ENCODE data around the gene RPL34. TPM values are rescaled to one million over a fixed set of nuclear protein-coding genes. Genes with fewer than 3 reads are reported as not detected.
A peak's percentile ranks its signal among the peaks of the same experiment; 100 is the strongest.

The RPL34 gene
- total and polyA plus RNA-seq, 3 donors from 2014 or later: 237 to 950 (median 435) TPM

DNA sequence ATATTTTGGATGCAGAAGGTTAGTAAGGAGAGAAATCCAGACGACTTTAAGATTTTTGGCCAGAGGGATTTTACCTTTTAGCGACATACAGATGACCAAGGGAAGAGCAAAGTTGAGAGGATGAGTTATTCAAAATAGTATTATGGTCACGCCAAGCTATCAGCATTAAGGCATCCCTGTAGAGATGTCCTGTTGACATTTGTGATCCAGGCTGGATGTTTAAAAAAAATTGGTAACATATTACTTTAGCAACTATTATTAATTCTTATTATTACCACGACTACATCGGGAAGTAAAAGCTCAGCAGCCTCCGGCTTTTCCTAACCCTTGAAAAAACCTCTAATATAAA lies 29.5 kb downstream of the RPL34 start:
- no peaks in the 10 kb centered on the region for H3K9me3 ChIP-seq
- H3K27me3 ChIP-seq: no peaks in the 10 kb centered on the region
- intact Hi-C loops (cut with DNase I; ENCODE audit: low total_unique reads): no loop called here
- no peak for TF ChIP-seq POLR2A (IDR thresholded peaks at IDR 0.05)
- TF ChIP-seq, protein P1, sequence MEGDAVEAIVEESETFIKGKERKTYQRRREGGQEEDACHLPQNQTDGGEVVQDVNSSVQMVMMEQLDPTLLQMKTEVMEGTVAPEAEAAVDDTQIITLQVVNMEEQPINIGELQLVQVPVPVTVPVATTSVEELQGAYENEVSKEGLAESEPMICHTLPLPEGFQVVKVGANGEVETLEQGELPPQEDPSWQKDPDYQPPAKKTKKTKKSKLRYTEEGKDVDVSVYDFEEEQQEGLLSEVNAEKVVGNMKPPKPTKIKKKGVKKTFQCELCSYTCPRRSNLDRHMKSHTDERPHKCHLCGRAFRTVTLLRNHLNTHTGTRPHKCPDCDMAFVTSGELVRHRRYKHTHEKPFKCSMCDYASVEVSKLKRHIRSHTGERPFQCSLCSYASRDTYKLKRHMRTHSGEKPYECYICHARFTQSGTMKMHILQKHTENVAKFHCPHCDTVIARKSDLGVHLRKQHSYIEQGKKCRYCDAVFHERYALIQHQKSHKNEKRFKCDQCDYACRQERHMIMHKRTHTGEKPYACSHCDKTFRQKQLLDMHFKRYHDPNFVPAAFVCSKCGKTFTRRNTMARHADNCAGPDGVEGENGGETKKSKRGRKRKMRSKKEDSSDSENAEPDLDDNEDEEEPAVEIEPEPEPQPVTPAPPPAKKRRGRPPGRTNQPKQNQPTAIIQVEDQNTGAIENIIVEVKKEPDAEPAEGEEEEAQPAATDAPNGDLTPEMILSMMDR (IDR thresholded peaks at IDR 0.05): no peak
- peak overlapping the region; percentile 74 to 77 for H3K4me3 ChIP-seq
- no peaks in the 10 kb centered on the region for H3K36me3 ChIP-seq (ENCODE audit: low read depth, missing control alignments)
- no peak for DNase-seq
- H3K4me1 ChIP-seq: peaks cover 3% of the 10 kb centered on the region
- 1 to 2% methylated on average over 6 of the region's 6 CpGs for WGBS, 2 donors
- H3K27ac ChIP-seq: peak overlapping the region in 1 of 2 donors; percentile 75

DNA sequence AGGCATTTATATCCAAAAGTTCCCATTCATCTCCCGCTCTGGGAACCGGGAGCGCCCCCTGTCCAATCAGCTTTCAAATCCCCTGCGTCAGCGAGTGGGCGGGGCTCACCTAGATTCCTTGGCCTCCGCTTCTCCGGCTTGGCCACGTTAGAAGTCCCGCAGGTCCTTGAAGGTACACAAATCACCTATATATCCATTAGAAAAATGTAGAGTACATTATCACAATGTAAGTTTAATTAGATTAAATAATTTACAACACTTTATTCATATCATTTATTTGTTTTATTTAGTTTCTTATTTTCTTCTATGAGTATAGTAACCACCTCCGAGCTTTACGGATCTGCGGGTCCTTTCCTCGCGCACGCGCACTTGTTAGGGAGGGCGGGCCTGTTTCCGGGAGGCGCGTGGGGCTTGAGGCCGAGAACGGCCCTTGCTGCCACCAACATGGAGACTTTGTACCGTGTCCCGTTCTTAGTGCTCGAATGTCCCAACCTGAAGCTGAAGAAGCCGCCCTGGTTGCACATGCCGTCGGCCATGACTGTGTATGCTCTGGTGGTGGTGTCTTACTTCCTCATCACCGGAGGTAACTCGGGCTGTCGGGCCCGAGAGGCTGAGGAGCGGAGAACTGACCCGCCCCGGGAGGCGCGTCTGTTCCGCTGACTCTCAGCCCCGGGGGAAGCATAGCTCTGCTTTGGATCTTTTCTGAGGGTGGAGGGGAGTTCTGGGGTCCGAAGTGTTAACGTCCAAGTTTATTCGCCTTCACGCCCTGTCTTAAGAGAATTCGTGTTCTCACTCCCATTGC lies 30.0 kb downstream of the RPL34 start, which contains the start of gene OSTC:
Gene OSTC, plus strand, starts transcription at position 388 of the 802 bp plus-strand sequence. Its CDS starts 57 bp downstream, at position 445.
- Histone ChIP-seq H3K27me3 (no peaks in the 10 kb centered on the region), H3K4me1 (peaks cover 3% of the 10 kb centered on the region), H3K9me3 (no peaks in the 10 kb centered on the region), H3K27ac (peak within 1 kb of the TSS; percentile 69 to 75), H3K36me3 (ENCODE audit: low read depth, missing control alignments) (no peaks in the 10 kb centered on the region), H3K4me3 (peak within 1 kb of the TSS; percentile 74 to 77)
- WGBS, 2 donors: 0% methylated on average over 42 to 45 of the region's 45 CpGs
- intact Hi-C loops (cut with DNase I; ENCODE audit: low total_unique reads): no loop called here
- DNase-seq: peak; percentile 98
- TF ChIP-seq, protein P1 (IDR thresholded peaks at IDR 0.05): peak in 1 of 3 experiments; percentile 20
- peak; percentile 57 for TF ChIP-seq POLR2A (IDR thresholded peaks at IDR 0.05)

DNA sequence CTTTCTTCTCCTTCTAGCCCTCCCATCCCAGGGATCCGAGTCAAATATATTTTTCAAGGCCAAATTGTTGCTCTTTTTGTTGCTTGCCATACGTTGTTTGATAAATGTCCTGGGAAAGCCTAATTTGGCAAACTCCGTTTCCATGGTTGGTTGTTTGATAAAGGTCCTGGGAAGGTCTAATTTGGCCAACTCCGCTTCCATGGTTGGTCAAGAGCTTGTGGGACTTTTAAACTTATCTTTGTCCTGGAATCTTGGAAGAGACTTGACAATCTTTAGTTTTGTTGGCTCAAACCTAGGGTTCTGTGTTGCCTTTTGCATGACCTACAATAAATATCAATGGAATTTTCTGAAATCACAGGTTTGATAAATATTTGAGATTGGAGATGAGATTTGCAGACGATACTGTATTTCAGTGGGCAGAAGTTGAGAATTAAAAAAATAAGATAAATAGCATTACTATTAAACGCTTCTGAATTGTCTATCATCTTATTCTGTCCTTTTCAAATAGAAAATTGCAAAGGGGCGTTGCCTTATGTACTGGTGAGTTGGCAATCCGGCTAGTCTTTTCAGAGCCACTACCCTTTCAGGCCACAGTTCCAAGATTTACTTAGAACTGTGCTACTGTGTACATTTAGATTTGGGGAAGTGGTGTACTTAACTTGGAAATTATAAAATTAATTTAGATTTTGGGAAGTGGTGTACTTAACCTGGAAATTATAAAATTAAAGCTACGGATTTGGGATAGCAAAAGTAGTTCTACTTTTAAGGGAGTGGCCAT lies 30.8 kb downstream of the RPL34 start:
- no peaks in the 10 kb centered on the region for H3K27me3 ChIP-seq
- H3K27ac ChIP-seq: peak overlapping the region; percentile 69 to 75
- no peaks in the 10 kb centered on the region for H3K36me3 ChIP-seq (ENCODE audit: low read depth, missing control alignments)
- H3K9me3 ChIP-seq: no peaks in the 10 kb centered on the region
- H3K4me1 ChIP-seq: peaks cover 3% of the 10 kb centered on the region
- intact Hi-C loops (cut with DNase I; ENCODE audit: low total_unique reads): no loop called here
- 3% methylated on average over 9 of the region's 9 CpGs for WGBS, 2 donors
- peak overlapping the region; percentile 74 to 77 for H3K4me3 ChIP-seq
- no peak for DNase-seq
- TF ChIP-seq POLR2A (IDR thresholded peaks at IDR 0.05): no peak
- TF ChIP-seq, protein P1 (IDR thresholded peaks at IDR 0.05): no peak

DNA sequence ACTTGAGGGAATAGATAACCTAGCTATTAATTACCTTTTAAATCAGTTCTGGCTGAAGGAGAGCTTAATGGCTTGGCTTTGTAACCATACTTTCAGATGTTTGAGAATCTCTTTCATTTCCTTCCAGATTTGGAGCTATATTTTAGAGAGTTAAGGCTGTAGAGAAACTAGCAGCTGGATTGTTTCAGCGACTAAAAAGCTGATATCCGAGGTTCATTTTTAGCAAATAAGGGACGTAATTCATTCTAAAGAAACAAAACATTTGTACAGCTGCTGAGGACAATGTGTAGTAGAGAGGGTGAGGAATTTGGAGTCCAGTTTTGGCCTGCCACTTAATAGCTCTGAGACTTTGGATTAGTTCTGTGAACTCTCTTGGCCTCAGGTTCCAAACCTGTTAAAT lies 42.3 kb downstream of the RPL34 start:
- Histone ChIP-seq H3K36me3 (ENCODE audit: low read depth, missing control alignments) (no peaks in the 10 kb centered on the region), H3K9me3 (no peaks in the 10 kb centered on the region), H3K27me3 (no peaks in the 10 kb centered on the region), H3K4me1 (no peaks in the 10 kb centered on the region), H3K27ac (no peak overlapping the region), H3K4me3 (no peak overlapping the region)
- WGBS, 2 donors: 55 to 66% methylated on average over 3 of the region's 3 CpGs
- DNase-seq: no peak
- intact Hi-C loops (cut with DNase I; ENCODE audit: low total_unique reads): no loop called here
- no peak for TF ChIP-seq POLR2A (IDR thresholded peaks at IDR 0.05)
- TF ChIP-seq, protein P1 (IDR thresholded peaks at IDR 0.05): no peak

Data from testis (tissue), 3 donors.